HS-27A (cell line): ENCODE data around the gene ADCY7.

Source experiments
- DNase-seq: peaks from one replicate; pipeline ENCODE4 v3.0.0-alpha.2; 2012; ENCODE audit warnings: low read depth, missing footprints

The ADCY7 gene

GRCh38 chr16:50313596-50314478 lies 47.5 kb downstream of the ADCY7 start:
- DNase-seq = no peak

GRCh38 chr16:50314665-50315064 lies 48.3 kb downstream of the ADCY7 start:
- DNase-seq = no peak

- no peak for DNase-seq
Observed at GRCh38 chr16:50315346-50315997, 49.1 kb downstream of the ADCY7 start.

GRCh38 chr16:50316102-50316847 lies 49.9 kb downstream of the ADCY7 start:
- no peak for DNase-seq

- DNase-seq = no peak
Observed at GRCh38 chr16:50316848-50317630, 50.7 kb downstream of the ADCY7 start.

GRCh38 chr16:50318796-50319578 lies 52.6 kb downstream of the ADCY7 start:
- DNase-seq = no peak

GRCh38 chr16:50320310-50320709 lies 54.0 kb downstream of the ADCY7 start:
- no peak for DNase-seq

GRCh38 chr16:50322333-50322732 lies 56.0 kb downstream of the ADCY7 start:
- DNase-seq = no peak

GRCh38 chr16:50323335-50324011 lies 57.1 kb downstream of the ADCY7 start:
- DNase-seq = no peak

GRCh38 chr16:50324345-50324744 lies 58.0 kb downstream of the ADCY7 start:
- DNase-seq = no peak

GRCh38 chr16:50326264-50326663 lies 59.9 kb downstream of the ADCY7 start:
- DNase-seq = no peak

- no peak for DNase-seq
Observed at GRCh38 chr16:50326835-50327465, 60.6 kb downstream of the ADCY7 start.

GRCh38 chr16:50329446-50330189 lies 63.3 kb downstream of the ADCY7 start:
- no peak for DNase-seq

GRCh38 chr16:50331570-50331969 lies 65.2 kb downstream of the ADCY7 start:
- no peak for DNase-seq

GRCh38 chr16:50332599-50332998 lies 66.2 kb downstream of the ADCY7 start:
- no peak for DNase-seq

GRCh38 chr16:50334106-50334975 lies 68.0 kb downstream of the ADCY7 start:
- no peak for DNase-seq

- no peak for DNase-seq
Observed at GRCh38 chr16:50335196-50335958, 69.0 kb downstream of the ADCY7 start.

- no peak for DNase-seq
Observed at GRCh38 chr16:50336884-50337283, 70.5 kb downstream of the ADCY7 start.
